ENCODE results near the gene TAF11L11. TPM values are rescaled to one million over a fixed set of nuclear protein-coding genes. Genes with fewer than 3 reads are reported as not detected.
"Not testable (repeated sequence)": the region's sequence is repeated elsewhere in the genome, so short reads cannot be mapped to it uniquely, and the experiment has no call there.

TAF11L11 gene
- total RNA-seq: not detected

- not testable (repeated sequence) for FAIRE-seq; DNase-seq (ENCODE audit: low spot score in 2 of 2)
Observed at GRCh38 chr5:17603880-17604279, at the start of gene TAF11L11. TAF11L11 (plus strand) TSS chr5:17604183.

- FAIRE-seq; DNase-seq (ENCODE audit: low spot score in 2 of 2): not testable (repeated sequence)
Observed at GRCh38 chr5:17585658-17586057, 18.3 kb upstream of the TAF11L11 start, which contains the start of gene TAF11L7. TAF11L7 (minus strand) TSS chr5:17585758.

GRCh38 chr5:17590860-17591259 is 13.1 kb upstream of the TAF11L11 start, which contains the start of gene TAF11L8:
TAF11L8 (minus strand) TSS chr5:17590960.
- FAIRE-seq: not testable (repeated sequence)

GRCh38 chr5:17594255-17594654 is 9.7 kb upstream of the TAF11L11 start, which contains the start of gene TAF11L9:
TAF11L9 (minus strand) TSS chr5:17594394.
- not testable (repeated sequence) for FAIRE-seq; DNase-seq (ENCODE audit: low spot score in 2 of 2)

More at GRCh38 chr5:17590860-17591259, 13.1 kb upstream of the TAF11L11 start, which contains the start of gene TAF11L8:
- not testable (repeated sequence) for DNase-seq (ENCODE audit: low spot score in 2 of 2)

GRCh38 chr5:17597728-17598127 is 6.3 kb upstream of the TAF11L11 start, which contains the start of gene TAF11L10:
TAF11L10 (minus strand) TSS chr5:17597828.
- DNase-seq (ENCODE audit: low spot score in 2 of 2); FAIRE-seq: not testable (repeated sequence)

- FAIRE-seq (no peak), DNase-seq (ENCODE audit: low spot score in 2 of 2) (no peak)
Observed at GRCh38 chr5:17604951-17605350, 968 bp downstream of the TAF11L11 start.

GRCh38 chr5:17607461-17607860 is 3.5 kb downstream of the TAF11L11 start:
- DNase-seq (ENCODE audit: low spot score in 2 of 2); FAIRE-seq: not testable (repeated sequence)

- not testable (repeated sequence) for DNase-seq (ENCODE audit: low spot score in 2 of 2); FAIRE-seq
Observed at GRCh38 chr5:17610092-17610491, 6.1 kb downstream of the TAF11L11 start, which contains the start of gene TAF11L12. TAF11L12 (plus strand) TSS chr5:17610392.

GRCh38 chr5:17614872-17615605 is 11.1 kb downstream of the TAF11L11 start:
- DNase-seq (ENCODE audit: low spot score in 2 of 2): no peak
- no peak for FAIRE-seq

- DNase-seq (ENCODE audit: low spot score in 2 of 2): no peak
- FAIRE-seq: no peak
Observed at GRCh38 chr5:17619354-17619753, 15.4 kb downstream of the TAF11L11 start.

GRCh38 chr5:17620627-17621026 is 16.6 kb downstream of the TAF11L11 start:
- FAIRE-seq: no peak
- DNase-seq (ENCODE audit: low spot score in 2 of 2): no peak

GRCh38 chr5:17625686-17626085 is 21.7 kb downstream of the TAF11L11 start:
- no peak for FAIRE-seq
- DNase-seq (ENCODE audit: low spot score in 2 of 2): no peak

GRCh38 chr5:17631788-17632187 is 27.8 kb downstream of the TAF11L11 start, which contains the start of gene TAF11L13:
TAF11L13 (plus strand) TSS chr5:17632088.
- FAIRE-seq; DNase-seq (ENCODE audit: low spot score in 2 of 2): not testable (repeated sequence)

- DNase-seq (ENCODE audit: low spot score in 2 of 2): no peak
Observed at GRCh38 chr5:17634160-17634559, 30.2 kb downstream of the TAF11L11 start, which contains the start of gene TAF11L14. TAF11L14 (plus strand) TSS chr5:17634460.

GRCh38 chr5:17649232-17649631 is 45.2 kb downstream of the TAF11L11 start:
- not testable (repeated sequence) for FAIRE-seq; DNase-seq (ENCODE audit: low spot score in 2 of 2)

More at GRCh38 chr5:17634160-17634559, 30.2 kb downstream of the TAF11L11 start, which contains the start of gene TAF11L14:
- FAIRE-seq: no peak

- not testable (repeated sequence) for FAIRE-seq; DNase-seq (ENCODE audit: low spot score in 2 of 2)
Observed at GRCh38 chr5:17655201-17655759, 51.3 kb downstream of the TAF11L11 start.

Small RNAs within 50 kb of the gene (small RNA-seq; reads per million reads assigned to genes)
- gene AC233724.1 (not detected), gene AC233724.2 (not detected), gene AC233724.3 (not detected), gene AC233724.4 (not detected), gene AC233724.6 (not detected), gene AC233724.7 (not detected)

Other genes starting within 250 kb of the TAF11L11 start
- gene TAF11L2, start 106.0 kb upstream of the TAF11L11 start, total RNA-seq: not detected
- not detected for gene TAF11L3, start 85.8 kb upstream of the TAF11L11 start, total RNA-seq
- gene TAF11L4, start 82.4 kb upstream of the TAF11L11 start, total RNA-seq: not detected
- not detected for gene TAF11L5, start 78.9 kb upstream of the TAF11L11 start, total RNA-seq
- gene TAF11L6, start 75.5 kb upstream of the TAF11L11 start, total RNA-seq: not detected
- not detected for gene TAF11L7, start 18.4 kb upstream of the TAF11L11 start, total RNA-seq
- not detected for gene TAF11L8, start 13.2 kb upstream of the TAF11L11 start, total RNA-seq
- gene TAF11L9, start 9.8 kb upstream of the TAF11L11 start, total RNA-seq: not detected
- gene TAF11L10, start 6.4 kb upstream of the TAF11L11 start, total RNA-seq: not detected
- not detected for gene TAF11L12, start 6.2 kb downstream of the TAF11L11 start, total RNA-seq
- not detected for gene TAF11L13, start 27.9 kb downstream of the TAF11L11 start, total RNA-seq
- gene TAF11L14, start 30.3 kb downstream of the TAF11L11 start, total RNA-seq: not detected